Measurements from ENCODE around the gene PRRC2B. TPM values are rescaled to one million over a fixed set of nuclear protein-coding genes. Genes with fewer than 3 reads are reported as not detected.

PRRC2B gene
- total and polyA plus RNA-seq, 7 donors: 22.7 to 114 (median 63.6) TPM

DNA sequence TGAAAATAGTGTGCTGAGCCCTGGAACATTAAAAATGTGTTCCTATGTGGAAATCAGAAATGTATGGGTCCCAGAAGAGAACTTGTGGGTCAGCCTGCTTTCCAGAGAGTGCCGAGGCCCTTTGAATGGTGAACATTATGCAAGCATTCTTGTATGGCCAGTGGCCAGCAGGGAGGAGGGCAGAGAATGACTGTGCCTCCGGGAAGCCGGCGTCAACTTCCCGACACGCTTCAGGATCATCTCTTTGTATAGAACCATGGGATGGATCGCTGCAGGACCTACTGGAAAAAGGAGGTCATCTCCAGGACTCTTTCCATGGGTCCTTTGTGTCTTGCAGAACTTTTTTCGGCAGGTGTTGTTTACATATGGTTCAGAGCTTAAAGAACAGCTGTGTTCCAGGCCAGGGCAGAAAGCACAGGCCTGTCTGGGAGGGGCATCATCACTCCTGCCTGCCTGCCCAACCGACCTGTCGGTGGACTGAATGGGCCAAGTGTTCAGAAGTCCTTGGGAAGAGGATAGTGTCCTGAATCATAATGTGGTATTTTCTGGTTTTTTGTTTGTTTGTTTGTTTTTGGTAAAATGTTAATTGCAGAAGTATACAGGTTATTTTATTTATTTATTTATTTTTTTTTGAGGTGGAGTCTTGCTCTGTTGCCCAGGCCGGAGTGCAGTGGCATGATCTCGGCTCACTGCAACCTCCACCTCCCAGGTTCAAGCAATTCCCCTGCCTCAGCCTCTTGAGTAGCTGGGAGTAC is 9.0 kb downstream of the PRRC2B start:
- Histone ChIP-seq H3K4me1 (peaks cover 100% of the 10 kb centered on the region), H3K36me3 (ENCODE audit: insufficient read depth in 1 of 2, low read depth in 1 of 2) (no peaks in the 10 kb centered on the region), H3K27ac (peak overlapping the region; percentile 90), H3K9me3 (no peaks in the 10 kb centered on the region), H3K27me3 (ENCODE audit: insufficient read depth in 3 of 3, low read length in 2 of 3) (no peaks in the 10 kb centered on the region), H3K4me3 (peak overlapping the region; percentile 44)
- WGBS, 3 donors: 13 to 20% (median 19%) methylated on average over 12 of the region's 12 CpGs
- intact Hi-C loops (cut with DNase I): no loop called here
- TF ChIP-seq, protein P1, sequence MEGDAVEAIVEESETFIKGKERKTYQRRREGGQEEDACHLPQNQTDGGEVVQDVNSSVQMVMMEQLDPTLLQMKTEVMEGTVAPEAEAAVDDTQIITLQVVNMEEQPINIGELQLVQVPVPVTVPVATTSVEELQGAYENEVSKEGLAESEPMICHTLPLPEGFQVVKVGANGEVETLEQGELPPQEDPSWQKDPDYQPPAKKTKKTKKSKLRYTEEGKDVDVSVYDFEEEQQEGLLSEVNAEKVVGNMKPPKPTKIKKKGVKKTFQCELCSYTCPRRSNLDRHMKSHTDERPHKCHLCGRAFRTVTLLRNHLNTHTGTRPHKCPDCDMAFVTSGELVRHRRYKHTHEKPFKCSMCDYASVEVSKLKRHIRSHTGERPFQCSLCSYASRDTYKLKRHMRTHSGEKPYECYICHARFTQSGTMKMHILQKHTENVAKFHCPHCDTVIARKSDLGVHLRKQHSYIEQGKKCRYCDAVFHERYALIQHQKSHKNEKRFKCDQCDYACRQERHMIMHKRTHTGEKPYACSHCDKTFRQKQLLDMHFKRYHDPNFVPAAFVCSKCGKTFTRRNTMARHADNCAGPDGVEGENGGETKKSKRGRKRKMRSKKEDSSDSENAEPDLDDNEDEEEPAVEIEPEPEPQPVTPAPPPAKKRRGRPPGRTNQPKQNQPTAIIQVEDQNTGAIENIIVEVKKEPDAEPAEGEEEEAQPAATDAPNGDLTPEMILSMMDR (IDR thresholded peaks at IDR 0.05): no peak
- peak; percentile 91 to 92 for DNase-seq
- peak; percentile 75 to 83 (median 82) for ATAC-seq

DNA sequence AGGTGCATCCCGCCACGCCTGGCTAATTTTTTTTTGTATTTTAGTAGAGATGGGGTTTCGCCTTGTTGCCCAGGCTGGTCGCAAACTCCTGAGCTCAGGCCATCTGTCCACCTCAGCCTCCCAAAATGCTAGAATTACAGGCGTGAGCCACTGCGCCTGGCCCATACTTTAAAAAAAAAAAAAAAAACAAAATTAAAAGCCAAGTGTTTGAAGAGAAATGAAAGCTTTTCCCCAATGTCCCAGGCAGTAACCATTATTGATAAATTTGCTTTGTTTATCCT is 9.5 kb downstream of the PRRC2B start:
- Histone ChIP-seq H3K4me3 (peak overlapping the region; percentile 44), H3K9me3 (no peaks in the 10 kb centered on the region), H3K36me3 (ENCODE audit: insufficient read depth in 1 of 2, low read depth in 1 of 2) (no peaks in the 10 kb centered on the region), H3K4me1 (peaks cover 100% of the 10 kb centered on the region), H3K27me3 (ENCODE audit: insufficient read depth in 3 of 3, low read length in 2 of 3) (no peaks in the 10 kb centered on the region), H3K27ac (peak overlapping the region; percentile 90)
- no peak for DNase-seq
- TF ChIP-seq, protein P1 (IDR thresholded peaks at IDR 0.05): no peak
- no peak for ATAC-seq
- intact Hi-C loops (cut with DNase I): no loop called here
- WGBS, 3 donors: 79 to 94% (median 80%) methylated on average over 6 of the region's 6 CpGs

DNA sequence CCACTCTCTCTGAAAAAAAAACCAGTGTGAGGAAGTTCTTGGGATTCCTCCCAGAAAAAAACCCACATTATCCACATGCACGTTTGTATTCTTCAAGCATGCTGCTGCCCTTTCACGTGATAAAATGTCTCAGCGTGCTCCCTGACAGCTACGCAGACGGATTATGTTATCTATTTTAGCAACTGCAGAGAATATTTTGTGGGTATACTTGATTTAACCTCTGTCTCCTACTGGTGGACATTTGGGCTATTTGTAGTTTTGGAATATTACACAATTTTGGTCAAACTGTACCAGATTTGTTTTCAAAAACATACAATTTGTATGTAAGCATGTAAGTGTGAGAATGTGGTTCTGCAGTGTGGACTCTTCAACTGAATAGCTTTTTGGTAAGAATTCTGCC is 10.7 kb downstream of the PRRC2B start:
- no peaks in the 10 kb centered on the region for H3K27me3 ChIP-seq (ENCODE audit: insufficient read depth in 3 of 3, low read length in 2 of 3)
- no peaks in the 10 kb centered on the region for H3K9me3 ChIP-seq
- peak overlapping the region; percentile 31 for H3K4me3 ChIP-seq
- DNase-seq: no peak
- no peaks in the 10 kb centered on the region for H3K36me3 ChIP-seq (ENCODE audit: insufficient read depth in 1 of 2, low read depth in 1 of 2)
- WGBS, 3 donors: 16 to 25% (median 22%) methylated on average over 5 of the region's 5 CpGs
- intact Hi-C loops (cut with DNase I): no loop called here
- H3K27ac ChIP-seq: peak overlapping the region; percentile 90
- no peak for ATAC-seq
- H3K4me1 ChIP-seq: peaks cover 100% of the 10 kb centered on the region
- TF ChIP-seq, protein P1 (IDR thresholded peaks at IDR 0.05): no peak

DNA sequence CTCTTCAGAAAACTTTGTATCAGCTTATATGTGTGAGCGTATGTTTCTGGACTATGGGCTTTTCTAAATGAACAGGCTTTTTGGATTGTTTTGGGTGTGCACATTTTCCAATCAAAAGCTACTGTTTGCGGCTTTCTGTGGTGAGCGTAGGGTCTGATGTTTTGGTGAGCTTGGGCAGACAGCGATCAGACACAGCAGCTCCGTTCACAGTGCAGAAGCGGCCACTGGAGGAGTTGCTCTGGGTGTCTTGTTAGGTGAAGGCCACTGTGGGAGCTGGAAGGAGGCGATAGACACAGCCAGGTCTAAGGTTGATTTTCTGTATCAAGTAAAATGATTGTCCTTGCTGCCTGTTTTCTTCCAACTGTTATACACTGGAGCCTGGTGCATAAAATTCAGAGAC is 11.1 kb downstream of the PRRC2B start:
- Histone ChIP-seq H3K36me3 (ENCODE audit: insufficient read depth in 1 of 2, low read depth in 1 of 2) (no peaks in the 10 kb centered on the region), H3K4me3 (peak overlapping the region; percentile 31), H3K27ac (peak overlapping the region; percentile 90), H3K9me3 (no peaks in the 10 kb centered on the region), H3K4me1 (peaks cover 100% of the 10 kb centered on the region), H3K27me3 (ENCODE audit: insufficient read depth in 3 of 3, low read length in 2 of 3) (no peaks in the 10 kb centered on the region)
- 38 to 65% (median 46%) methylated on average over 7 of the region's 7 CpGs for WGBS, 3 donors
- intact Hi-C loops (cut with DNase I): no loop called here
- DNase-seq (no peak), ATAC-seq (no peak)
- TF ChIP-seq, protein P1 (IDR thresholded peaks at IDR 0.05): no peak

DNA sequence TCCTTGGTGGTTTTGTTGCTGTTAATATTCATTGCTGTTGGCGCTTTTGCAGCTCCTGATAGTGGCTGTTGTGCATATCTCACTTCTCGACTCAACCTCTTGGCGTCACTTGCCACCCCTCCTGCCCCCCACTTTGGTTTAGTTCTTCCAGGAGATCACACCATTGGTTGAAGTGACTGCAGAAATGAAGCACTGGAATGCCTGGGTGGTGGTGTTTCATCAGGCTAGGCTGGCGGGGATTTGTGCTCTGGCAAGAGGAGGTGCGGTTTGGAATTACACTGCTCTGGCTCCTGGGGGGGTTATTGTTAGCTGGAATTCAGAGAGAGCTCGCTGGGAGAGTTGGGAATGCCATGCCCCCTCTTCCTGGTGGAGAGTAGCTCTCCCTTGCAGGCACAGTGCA is 11.5 kb downstream of the PRRC2B start:
- DNase-seq: peak; percentile 65 to 80

More for the DNA sequence above, 11.5 kb downstream of the PRRC2B start:
- no peaks in the 10 kb centered on the region for H3K9me3 ChIP-seq
- peak overlapping the region; percentile 31 for H3K4me3 ChIP-seq
- peak; percentile 49 to 65 (median 64) for ATAC-seq
- peak overlapping the region; percentile 90 for H3K27ac ChIP-seq
- WGBS, 3 donors: 18 to 36% (median 22%) methylated on average over 6 of the region's 6 CpGs
- H3K36me3 ChIP-seq (ENCODE audit: insufficient read depth in 1 of 2, low read depth in 1 of 2): no peaks in the 10 kb centered on the region
- intact Hi-C loops (cut with DNase I): no loop called here
- H3K4me1 ChIP-seq: peaks cover 100% of the 10 kb centered on the region
- TF ChIP-seq, protein P1 (IDR thresholded peaks at IDR 0.05): no peak
- no peaks in the 10 kb centered on the region for H3K27me3 ChIP-seq (ENCODE audit: insufficient read depth in 3 of 3, low read length in 2 of 3)
